Measurements from ENCODE around the gene FOXP1. TPM values are rescaled to one million over a fixed set of nuclear protein-coding genes. Genes with fewer than 3 reads are reported as not detected.
A peak's percentile ranks its signal among the peaks of the same experiment; 100 is the strongest.

Gene FOXP1
- total and polyA plus RNA-seq, 2 of the 13 experiments (the other 11 are each of a cell fraction or from before 2014, with no cell fraction given): 40.4 to 59.0 TPM

DNA sequence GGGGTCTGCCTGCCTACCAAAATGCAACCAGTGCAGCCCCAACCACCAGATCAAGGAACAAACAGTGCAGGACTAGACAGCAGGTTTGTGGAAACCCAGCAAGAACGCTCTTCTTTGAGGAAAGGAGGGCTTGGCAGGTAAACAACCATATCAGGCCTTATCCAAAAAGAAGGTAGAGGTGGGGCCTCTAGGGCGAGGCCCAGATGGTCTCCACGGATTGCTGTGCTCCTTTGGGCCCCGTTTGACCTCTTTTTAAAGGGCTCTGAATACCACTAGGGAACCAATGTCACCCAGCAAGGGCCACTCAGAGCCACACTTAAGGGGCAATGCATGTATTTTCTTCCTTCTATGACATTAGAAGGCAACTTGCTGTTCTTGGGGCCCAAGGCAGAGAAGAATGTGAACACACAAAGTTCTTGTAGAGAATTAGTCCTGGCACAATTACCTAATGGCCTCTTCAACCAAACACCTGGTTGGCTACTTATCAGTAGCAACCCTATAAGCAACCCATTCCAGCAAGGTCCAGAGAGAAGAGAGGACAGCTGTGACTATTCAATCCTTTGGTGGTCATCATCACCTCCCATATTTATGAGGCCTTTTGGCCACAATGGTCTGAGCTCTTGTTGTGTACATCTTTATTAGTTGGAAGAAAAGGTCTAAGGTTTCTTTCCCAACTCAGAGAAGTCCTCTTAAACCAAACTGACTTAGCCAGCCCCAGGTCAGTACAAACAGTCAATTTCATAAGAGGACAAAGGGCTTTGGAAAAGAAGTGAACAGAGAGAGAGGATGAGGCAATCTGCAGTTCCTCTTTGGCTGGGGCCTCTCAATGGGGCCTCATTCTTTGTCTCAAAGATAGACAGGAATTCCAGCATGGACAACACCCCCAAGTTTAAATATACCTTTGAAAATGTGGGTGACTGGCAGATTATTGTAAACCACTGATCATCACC lies 36.0 kb downstream of the FOXP1 start (continued):
- TF ChIP-seq DDIT3 (CRISPR knock-in tag; IDR thresholded peaks at IDR 0.05) (no peak), NONO (IDR thresholded peaks at IDR 0.05) (no peak), NONO (CRISPR knock-in tag; conservative IDR thresholded peaks at IDR 0.05) (no peak), DPF2 (CRISPR knock-in tag; IDR thresholded peaks at IDR 0.05; ENCODE audit: borderline replicate concordance, low read depth) (peak; percentile 67), GABPA (IDR thresholded peaks at IDR 0.05; ENCODE audit: low read depth, low read length) (no peak), GABPA (CRISPR knock-in tag; IDR thresholded peaks at IDR 0.05; ENCODE audit: low read depth) (no peak), ARNT2 (CRISPR knock-in tag; IDR thresholded peaks at IDR 0.05; ENCODE audit: low read depth) (peak; percentile 50; the same call in 1 of the 2 replicates), BRCA1 (CRISPR knock-in tag; IDR thresholded peaks at IDR 0.05) (no peak), ETV5 (CRISPR knock-in tag; IDR thresholded peaks at IDR 0.05; ENCODE audit: borderline replicate concordance) (peak; percentile 57; the same call in 1 of the 2 replicates), SMAD3 (CRISPR knock-in tag; IDR thresholded peaks at IDR 0.05) (peak; percentile 63; the same call in 1 of the 2 replicates), NRL (CRISPR knock-in tag; IDR thresholded peaks at IDR 0.05; ENCODE audit: borderline replicate concordance) (no peak), AKAP8 (CRISPR knock-in tag; IDR thresholded peaks at IDR 0.05) (no peak), ZNF629 (CRISPR knock-in tag; conservative IDR thresholded peaks at IDR 0.05) (0 out of 2 replicates have a peak, but pooled peaks have one; percentile 8), ZNF775 (CRISPR knock-in tag; IDR thresholded peaks at IDR 0.05; ENCODE audit: borderline replicate concordance) (no peak), ZNF17 (CRISPR knock-in tag; IDR thresholded peaks at IDR 0.05) (no peak), MED1 (CRISPR knock-in tag; IDR thresholded peaks at IDR 0.05) (peak; percentile 76), TBL1XR1 (IDR thresholded peaks at IDR 0.05; ENCODE audit: borderline replicate concordance, low read length, partially characterized antibody) (peak; percentile 39)
- TF ChIP-seq, protein P1, sequence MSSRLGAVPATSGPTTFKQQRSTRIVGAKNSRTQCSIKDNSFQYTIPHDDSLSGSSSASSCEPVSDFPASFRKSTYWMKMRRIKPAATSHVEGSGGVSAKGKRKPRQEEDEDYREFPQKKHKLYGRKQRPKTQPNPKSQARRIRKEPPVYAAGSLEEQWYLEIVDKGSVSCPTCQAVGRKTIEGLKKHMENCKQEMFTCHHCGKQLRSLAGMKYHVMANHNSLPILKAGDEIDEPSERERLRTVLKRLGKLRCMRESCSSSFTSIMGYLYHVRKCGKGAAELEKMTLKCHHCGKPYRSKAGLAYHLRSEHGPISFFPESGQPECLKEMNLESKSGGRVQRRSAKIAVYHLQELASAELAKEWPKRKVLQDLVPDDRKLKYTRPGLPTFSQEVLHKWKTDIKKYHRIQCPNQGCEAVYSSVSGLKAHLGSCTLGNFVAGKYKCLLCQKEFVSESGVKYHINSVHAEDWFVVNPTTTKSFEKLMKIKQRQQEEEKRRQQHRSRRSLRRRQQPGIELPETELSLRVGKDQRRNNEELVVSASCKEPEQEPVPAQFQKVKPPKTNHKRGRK (CRISPR knock-in tag; IDR thresholded peaks at IDR 0.05): no peak
- TF ChIP-seq, protein P2, sequence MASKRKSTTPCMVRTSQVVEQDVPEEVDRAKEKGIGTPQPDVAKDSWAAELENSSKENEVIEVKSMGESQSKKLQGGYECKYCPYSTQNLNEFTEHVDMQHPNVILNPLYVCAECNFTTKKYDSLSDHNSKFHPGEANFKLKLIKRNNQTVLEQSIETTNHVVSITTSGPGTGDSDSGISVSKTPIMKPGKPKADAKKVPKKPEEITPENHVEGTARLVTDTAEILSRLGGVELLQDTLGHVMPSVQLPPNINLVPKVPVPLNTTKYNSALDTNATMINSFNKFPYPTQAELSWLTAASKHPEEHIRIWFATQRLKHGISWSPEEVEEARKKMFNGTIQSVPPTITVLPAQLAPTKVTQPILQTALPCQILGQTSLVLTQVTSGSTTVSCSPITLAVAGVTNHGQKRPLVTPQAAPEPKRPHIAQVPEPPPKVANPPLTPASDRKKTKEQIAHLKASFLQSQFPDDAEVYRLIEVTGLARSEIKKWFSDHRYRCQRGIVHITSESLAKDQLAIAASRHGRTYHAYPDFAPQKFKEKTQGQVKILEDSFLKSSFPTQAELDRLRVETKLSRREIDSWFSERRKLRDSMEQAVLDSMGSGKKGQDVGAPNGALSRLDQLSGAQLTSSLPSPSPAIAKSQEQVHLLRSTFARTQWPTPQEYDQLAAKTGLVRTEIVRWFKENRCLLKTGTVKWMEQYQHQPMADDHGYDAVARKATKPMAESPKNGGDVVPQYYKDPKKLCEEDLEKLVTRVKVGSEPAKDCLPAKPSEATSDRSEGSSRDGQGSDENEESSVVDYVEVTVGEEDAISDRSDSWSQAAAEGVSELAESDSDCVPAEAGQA (IDR thresholded peaks at IDR 0.05; ENCODE audit: low read depth): no peak
- TF ChIP-seq, protein P2 (CRISPR knock-in tag; IDR thresholded peaks at IDR 0.05; ENCODE audit: borderline replicate concordance): no peak
- TF ChIP-seq, protein P3, sequence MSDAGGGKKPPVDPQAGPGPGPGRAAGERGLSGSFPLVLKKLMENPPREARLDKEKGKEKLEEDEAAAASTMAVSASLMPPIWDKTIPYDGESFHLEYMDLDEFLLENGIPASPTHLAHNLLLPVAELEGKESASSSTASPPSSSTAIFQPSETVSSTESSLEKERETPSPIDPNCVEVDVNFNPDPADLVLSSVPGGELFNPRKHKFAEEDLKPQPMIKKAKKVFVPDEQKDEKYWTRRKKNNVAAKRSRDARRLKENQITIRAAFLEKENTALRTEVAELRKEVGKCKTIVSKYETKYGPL (CRISPR knock-in tag; IDR thresholded peaks at IDR 0.05): 0 out of 2 replicates have a peak, but pooled peaks have one; percentile 42
